Upper lobe of left lung (tissue), 6 donors: ENCODE results near the gene SRC. TPM values are rescaled to one million over a fixed set of nuclear protein-coding genes. Genes with fewer than 3 reads are reported as not detected.

Source experiments
- ATAC-seq, 2 donors: fragments of 200-7000 bp; cut with Tn5 transposase; one replicate each; pipeline ENCODE4 v1.9.1; 2022; ENCODE audit warnings: mild to moderate bottlenecking in 2 of 2, moderate library complexity in 2 of 2; ENCODE audit not compliant: low FRiP score in 2 of 2
- DNase-seq, 2 donors: peaks; one replicate each; pipeline ENCODE4 v3.0.0-alpha.2; 2019 to 2020
- H3K27ac ChIP-seq, 4 donors: fragments of 200-600 bp; sonication (generic); one replicate each; pipeline ENCODE4 v1.5.1; 2016 to 2019
- H3K27me3 ChIP-seq, 4 donors: fragments of 200-600 bp; sonication (generic); one replicate each; pipeline ENCODE4 v1.5.1; 2017 to 2019
- H3K36me3 ChIP-seq, 4 donors: fragments of 200-600 bp; sonication (generic); one replicate each; pipeline ENCODE4 v1.5.1; 2016 to 2019
- H3K4me1 ChIP-seq, 4 donors: fragments of 200-600 bp; sonication (generic); one replicate each; pipeline ENCODE4 v1.5.1; 2018 to 2019
- H3K4me3 ChIP-seq, 4 donors: fragments of 200-600 bp; sonication (generic); one replicate each; pipeline ENCODE4 v1.5.1; 2017 to 2019; ENCODE audit warnings: mild to moderate bottlenecking in 2 of 4, moderate library complexity in 1 of 4
- H3K9me3 ChIP-seq, 4 donors: fragments of 200-600 bp; sonication (generic); one replicate each; pipeline ENCODE4 v1.5.1; 2018 to 2019
- CTCF ChIP-seq, 6 experiments: fragments of 450-650 bp in 4 of 6; fragments of 200-600 bp in 2 of 6; sonication (generic) in 2 of 6; IDR thresholded peaks; one replicate each; pipeline ENCODE4 v1.5.1; 2016 to 2019; ENCODE audit warnings: antibody characterized with exemption in 6 of 6
- EP300 ChIP-seq, 4 donors: sonication (generic); formaldehyde crosslinking; IDR thresholded peaks; one replicate each; pipeline ENCODE4 v1.5.1; 2017; ENCODE audit warnings: antibody characterized with exemption in 4 of 4, control low read depth in 2 of 4
- POLR2A ChIP-seq, 4 donors: fragments of 450-650 bp; IDR thresholded peaks; one replicate each; pipeline ENCODE4 v1.5.1; 2016 to 2017; ENCODE audit warnings: antibody characterized with exemption in 4 of 4, mild to moderate bottlenecking in 2 of 4
- POLR2AphosphoS5 ChIP-seq, 2 donors: sonication (generic); formaldehyde crosslinking; IDR thresholded peaks; one replicate each; pipeline ENCODE4 v1.5.1; 2017; ENCODE audit warnings: antibody characterized with exemption in 2 of 2
- WGBS, 2 donors: methylation state at CpG; one replicate each; pipeline ENCODE4 v1.1.5; 2017 to 2018; 5-methylcytosine and 5-hydroxymethylcytosine counted together
- total RNA-seq, 6 donors: library from RNA; depleted of rRNA in 4 of 6; stranded (reverse); fragments of >200 nt in 4 of 6; gene quantifications; one replicate each; pipeline versions ENCODE4 v1.1.0 to v1.2.1, GENCODE V29; 2016 to 2021
- donor health status: DM: no; HTN: no; CAD: no; lungs with moderate emphysema.
- donor health status: DM: no; HTN: yes; CAD: no; lungs with severe emphysema.

The SRC gene
- total RNA-seq, 6 donors from 2014 or later, result 31.1 to 115 (median 66.8) TPM

GRCh38 chr20:37426106-37426505 is 80.2 kb downstream of the SRC start:
- no peak overlapping the region for H3K27ac ChIP-seq
- WGBS, 2 donors, result 57 to 70% methylated on average over 18 of the region's 18 CpGs
- DNase-seq, result no peak
- TF ChIP-seq EP300 (IDR thresholded peaks at IDR 0.05) (no peak), POLR2AphosphoS5 (IDR thresholded peaks at IDR 0.05) (no peak)
- ATAC-seq, result no peak
- H3K4me1 ChIP-seq, result no peaks in the 10 kb centered on the region
- no peaks in the 10 kb centered on the region for H3K9me3 ChIP-seq
- H3K27me3 ChIP-seq, result peaks cover 0 to 2% (median 0%) of the 10 kb centered on the region in 4 donors
- no peak overlapping the region for H3K4me3 ChIP-seq
- no peaks in the 10 kb centered on the region for H3K36me3 ChIP-seq

DNA sequence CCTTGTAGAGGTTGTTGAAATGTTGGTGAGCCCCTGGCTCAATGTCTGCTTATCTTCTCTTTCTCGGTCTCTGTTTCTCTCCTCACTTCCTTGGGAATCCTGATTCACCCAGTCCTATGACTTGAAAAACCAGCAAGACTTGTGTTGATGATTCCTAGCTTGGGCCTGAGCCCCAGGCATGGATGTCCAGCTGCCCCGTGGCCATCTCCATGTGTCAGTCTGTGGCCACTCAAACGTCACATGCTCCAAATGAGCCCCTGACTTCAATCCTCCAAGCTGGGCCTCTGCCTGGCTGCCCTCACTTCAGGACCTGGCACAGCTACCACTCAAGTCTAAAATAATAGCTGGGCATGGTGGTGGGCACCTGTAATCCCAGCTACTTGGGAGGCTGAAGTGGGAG is 81.0 kb downstream of the SRC start:
- WGBS, 2 donors, result 80 to 93% methylated on average over 3 of the region's 3 CpGs

DNA sequence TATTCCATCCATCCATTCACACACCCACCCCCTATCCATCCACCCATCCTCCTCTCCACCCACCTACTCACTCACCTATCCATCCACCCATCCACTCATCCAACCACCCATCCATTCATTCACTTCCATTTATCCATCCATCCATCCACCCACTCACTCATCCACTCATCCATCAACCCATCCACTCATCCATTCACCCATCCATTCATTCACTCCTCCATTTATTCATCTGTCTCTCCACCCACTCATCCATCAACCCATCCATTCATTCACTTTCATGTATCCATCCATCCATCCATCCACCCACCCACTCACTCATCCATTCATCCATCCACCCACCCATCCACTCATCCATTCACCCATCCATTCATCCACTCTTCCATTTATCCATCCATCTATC is 84.1 kb downstream of the SRC start:
- no peaks in the 10 kb centered on the region for H3K27me3 ChIP-seq
- no peaks in the 10 kb centered on the region for H3K4me1 ChIP-seq
- no peaks in the 10 kb centered on the region for H3K9me3 ChIP-seq
- TF ChIP-seq POLR2A (IDR thresholded peaks at IDR 0.05), result no peak
- no peak for DNase-seq
- no peak for ATAC-seq
- H3K27ac ChIP-seq, result no peak overlapping the region
- no peak overlapping the region for H3K4me3 ChIP-seq
- no peaks in the 10 kb centered on the region for H3K36me3 ChIP-seq

More for the DNA sequence above, 81.0 kb downstream of the SRC start:
- TF ChIP-seq EP300 (IDR thresholded peaks at IDR 0.05) (no peak), POLR2A (IDR thresholded peaks at IDR 0.05) (no peak), POLR2AphosphoS5 (IDR thresholded peaks at IDR 0.05) (no peak), CTCF (IDR thresholded peaks at IDR 0.05) (no peak)
- Histone ChIP-seq H3K4me1 (no peaks in the 10 kb centered on the region), H3K9me3 (no peaks in the 10 kb centered on the region), H3K36me3 (no peaks in the 10 kb centered on the region), H3K4me3 (no peak overlapping the region), H3K27me3 (peaks cover 0 to 2% (median 0%) of the 10 kb centered on the region in 4 donors), H3K27ac (no peak overlapping the region)
- DNase-seq, result no peak
- ATAC-seq, result no peak

DNA sequence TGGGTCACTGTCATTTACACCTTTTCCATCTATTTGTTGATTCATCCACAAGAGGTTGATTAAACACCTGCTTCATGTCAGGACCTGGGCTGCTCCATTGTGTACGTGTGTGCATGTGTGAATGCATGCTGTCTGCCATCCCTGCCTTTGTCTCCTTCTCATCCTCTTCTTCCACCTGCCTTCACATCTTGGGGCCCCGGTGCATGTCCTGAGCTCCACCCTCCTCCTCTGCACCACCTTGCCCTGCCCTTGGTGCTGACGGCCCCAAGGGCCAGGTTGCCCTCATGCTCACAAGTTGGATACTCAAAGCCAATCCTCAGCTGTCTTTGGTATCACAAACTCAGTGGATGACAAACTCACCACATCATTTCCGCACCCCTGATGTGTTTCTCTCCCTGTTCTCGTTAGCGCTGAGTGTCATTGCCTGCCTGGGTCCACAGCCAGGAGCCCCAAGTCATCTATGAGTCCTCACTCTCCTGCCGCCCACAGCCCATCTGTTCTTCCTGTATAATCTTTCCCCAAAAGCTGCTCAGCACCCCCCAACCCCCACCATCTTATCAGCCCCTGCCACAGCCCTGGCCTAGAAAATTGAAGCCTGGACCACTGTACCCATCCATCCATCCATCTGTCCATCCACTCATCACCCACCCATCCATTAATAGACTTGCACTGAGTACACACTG is 85.0 kb downstream of the SRC start:
- no peaks in the 10 kb centered on the region for H3K9me3 ChIP-seq
- no peak overlapping the region for H3K27ac ChIP-seq
- 72 to 74% methylated on average over 7 of the region's 7 CpGs for WGBS, 2 donors
- DNase-seq (no peak), ATAC-seq (no peak)
- no peak for TF ChIP-seq EP300 (IDR thresholded peaks at IDR 0.05)
- TF ChIP-seq POLR2A (IDR thresholded peaks at IDR 0.05), result no peak
- TF ChIP-seq POLR2AphosphoS5 (IDR thresholded peaks at IDR 0.05), result no peak
- no peak for TF ChIP-seq CTCF (IDR thresholded peaks at IDR 0.05)
- no peaks in the 10 kb centered on the region for H3K36me3 ChIP-seq
- no peak overlapping the region for H3K4me3 ChIP-seq
- no peaks in the 10 kb centered on the region for H3K27me3 ChIP-seq
- H3K4me1 ChIP-seq, result no peaks in the 10 kb centered on the region

DNA sequence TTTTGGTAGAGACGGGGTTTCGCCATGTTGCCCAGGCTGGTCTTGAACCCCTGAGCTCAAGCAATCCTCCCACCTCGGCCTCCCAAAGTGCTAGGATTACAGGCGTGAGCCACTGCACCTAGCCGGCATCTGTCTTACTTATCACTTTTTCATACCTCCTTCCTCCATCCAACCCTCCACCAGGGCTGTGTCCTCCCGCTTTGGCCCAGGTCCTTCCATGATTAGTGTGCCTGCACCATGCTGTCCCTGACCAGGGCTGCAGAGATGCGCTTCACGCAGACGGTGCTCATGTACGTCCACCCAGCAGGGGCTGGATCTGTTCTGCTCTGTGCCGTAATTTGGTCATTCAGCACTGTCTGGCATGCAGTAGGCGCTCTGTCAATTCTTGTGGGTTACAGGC is 85.8 kb downstream of the SRC start:
- Histone ChIP-seq H3K4me3 (no peak overlapping the region), H3K36me3 (no peaks in the 10 kb centered on the region), H3K27ac (no peak overlapping the region), H3K4me1 (no peaks in the 10 kb centered on the region), H3K27me3 (no peaks in the 10 kb centered on the region), H3K9me3 (no peaks in the 10 kb centered on the region)
- WGBS, 2 donors, result 91 to 93% methylated on average over 12 of the region's 12 CpGs
- no peak for ATAC-seq
- DNase-seq, result no peak
- TF ChIP-seq POLR2AphosphoS5 (IDR thresholded peaks at IDR 0.05), result no peak
- TF ChIP-seq POLR2A (IDR thresholded peaks at IDR 0.05), result no peak
- no peak for TF ChIP-seq EP300 (IDR thresholded peaks at IDR 0.05)
- no peak for TF ChIP-seq CTCF (IDR thresholded peaks at IDR 0.05)

- DNase-seq (no peak), ATAC-seq (no peak)
- TF ChIP-seq POLR2A (IDR thresholded peaks at IDR 0.05) (no peak), EP300 (IDR thresholded peaks at IDR 0.05) (no peak)
- Histone ChIP-seq H3K4me3 (no peak overlapping the region), H3K36me3 (no peaks in the 10 kb centered on the region), H3K4me1 (no peaks in the 10 kb centered on the region), H3K27ac (no peak overlapping the region), H3K27me3 (no peaks in the 10 kb centered on the region), H3K9me3 (no peaks in the 10 kb centered on the region)
- 72 to 75% methylated on average over 1 of the region's 1 CpG for WGBS, 2 donors
Observed at GRCh38 chr20:37432606-37433005, 86.7 kb downstream of the SRC start.
